Suprapubic skin (tissue), 3 donors: ENCODE measurements around the gene OTUD5.
A peak's percentile ranks its signal among the peaks of the same experiment; 100 is the strongest.

Experiments
- POLR2AphosphoS5 ChIP-seq, 3 donors: sonication (generic); formaldehyde crosslinking; IDR thresholded peaks; one replicate each; pipeline ENCODE4 v1.6.1; 2017; ENCODE audit warnings: antibody characterized with exemption in 3 of 3
- TF ChIP-seq, protein P1 (sequence below), 2 donors: fragments of 200-600 bp in 1 of 2; fragments of 450-650 bp in 1 of 2; sonication (generic) in 1 of 2; IDR thresholded peaks; one replicate each; pipeline ENCODE4 v1.5.1; 2016 to 2019; ENCODE audit warnings: antibody characterized with exemption in 2 of 2, mild to moderate bottlenecking in 1 of 2, moderate library complexity in 1 of 2

DNA sequence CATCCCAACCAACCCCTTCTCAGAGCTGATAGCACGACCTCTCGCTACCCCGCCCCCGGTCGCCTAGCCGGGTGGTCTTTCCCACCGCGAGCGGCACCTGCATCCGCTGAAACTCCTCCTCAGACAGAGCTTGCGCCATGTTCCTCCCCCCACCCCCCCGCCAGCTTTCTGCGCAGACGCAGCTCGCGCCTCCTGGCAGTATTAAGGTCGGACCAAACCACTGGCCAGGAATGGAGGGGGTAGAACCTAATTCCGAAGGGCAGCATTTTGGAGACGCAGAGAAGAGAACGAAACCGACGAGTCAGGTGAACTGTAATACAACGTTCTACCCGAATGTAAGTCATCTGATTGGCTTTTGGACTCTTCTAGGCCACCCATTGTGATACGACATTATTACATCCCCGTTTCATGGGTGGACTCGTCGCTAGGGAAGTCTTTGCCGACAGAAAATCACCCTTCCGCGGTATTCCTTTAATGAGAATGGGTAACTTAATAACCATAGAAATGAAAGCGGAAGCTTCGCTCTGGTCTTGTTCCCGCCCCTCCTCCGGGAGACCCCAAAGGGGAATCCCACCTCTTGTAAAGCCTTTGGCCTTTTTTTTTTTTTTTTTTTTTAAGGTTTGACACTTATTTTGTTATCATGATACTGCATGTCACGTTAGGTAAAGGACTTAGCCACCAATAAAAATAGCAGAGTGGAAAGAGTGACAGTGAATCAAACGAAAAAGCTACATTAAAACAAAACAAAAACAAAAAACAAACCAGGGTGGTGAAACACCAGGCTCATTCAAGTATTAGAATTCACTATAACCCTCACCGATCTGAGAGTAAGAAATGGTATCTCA is 44.9 kb upstream of the OTUD5 start, which contains the start of gene GRIPAP1:
- TF ChIP-seq, protein P1, sequence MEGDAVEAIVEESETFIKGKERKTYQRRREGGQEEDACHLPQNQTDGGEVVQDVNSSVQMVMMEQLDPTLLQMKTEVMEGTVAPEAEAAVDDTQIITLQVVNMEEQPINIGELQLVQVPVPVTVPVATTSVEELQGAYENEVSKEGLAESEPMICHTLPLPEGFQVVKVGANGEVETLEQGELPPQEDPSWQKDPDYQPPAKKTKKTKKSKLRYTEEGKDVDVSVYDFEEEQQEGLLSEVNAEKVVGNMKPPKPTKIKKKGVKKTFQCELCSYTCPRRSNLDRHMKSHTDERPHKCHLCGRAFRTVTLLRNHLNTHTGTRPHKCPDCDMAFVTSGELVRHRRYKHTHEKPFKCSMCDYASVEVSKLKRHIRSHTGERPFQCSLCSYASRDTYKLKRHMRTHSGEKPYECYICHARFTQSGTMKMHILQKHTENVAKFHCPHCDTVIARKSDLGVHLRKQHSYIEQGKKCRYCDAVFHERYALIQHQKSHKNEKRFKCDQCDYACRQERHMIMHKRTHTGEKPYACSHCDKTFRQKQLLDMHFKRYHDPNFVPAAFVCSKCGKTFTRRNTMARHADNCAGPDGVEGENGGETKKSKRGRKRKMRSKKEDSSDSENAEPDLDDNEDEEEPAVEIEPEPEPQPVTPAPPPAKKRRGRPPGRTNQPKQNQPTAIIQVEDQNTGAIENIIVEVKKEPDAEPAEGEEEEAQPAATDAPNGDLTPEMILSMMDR (IDR thresholded peaks at IDR 0.05) = no peak
- peak in 1 of 3 donors; percentile 69 for TF ChIP-seq POLR2AphosphoS5 (IDR thresholded peaks at IDR 0.05)
